Kidney tubule cell (primary cell): ENCODE measurements around the gene CREB3L1.
A peak's percentile ranks its signal among the peaks of the same experiment; 100 is the strongest.
"Not testable (repeated sequence)": the region's sequence is repeated elsewhere in the genome, so short reads cannot be mapped to it uniquely, and the experiment has no call there.

Source experiments
- DNase-seq: peaks from one replicate; pipeline ENCODE4 v3.0.0-alpha.2; 2018; ENCODE audit warnings: low spot score

The CREB3L1 gene

GRCh38 chr11:46296059-46296527 lies 18.6 kb downstream of the CREB3L1 start:
- no peak for DNase-seq

GRCh38 chr11:46296528-46297448 lies 19.3 kb downstream of the CREB3L1 start:
- peak; percentile 46 for DNase-seq

- peak; percentile 51 for DNase-seq
Measured at GRCh38 chr11:46298699-46299433, 21.4 kb downstream of the CREB3L1 start.

GRCh38 chr11:46299451-46299961 lies 22.0 kb downstream of the CREB3L1 start:
- no peak for DNase-seq

- no peak for DNase-seq
Measured at GRCh38 chr11:46300270-46300669, 22.8 kb downstream of the CREB3L1 start.

- DNase-seq: no peak
Measured at GRCh38 chr11:46302866-46303265, 25.4 kb downstream of the CREB3L1 start.

GRCh38 chr11:46304036-46304435 lies 26.6 kb downstream of the CREB3L1 start:
- DNase-seq: not testable (repeated sequence)

GRCh38 chr11:46304605-46305179 lies 27.2 kb downstream of the CREB3L1 start:
- DNase-seq: no peak

- no peak for DNase-seq
Measured at GRCh38 chr11:46305295-46305694, 27.8 kb downstream of the CREB3L1 start.

GRCh38 chr11:46306296-46306853 lies 28.9 kb downstream of the CREB3L1 start:
- DNase-seq: no peak

- DNase-seq: no peak
Measured at GRCh38 chr11:46307369-46307768, 29.9 kb downstream of the CREB3L1 start.

GRCh38 chr11:46307785-46308341 lies 30.4 kb downstream of the CREB3L1 start:
- DNase-seq: no peak

GRCh38 chr11:46308631-46309419 lies 31.4 kb downstream of the CREB3L1 start:
- DNase-seq: peak; percentile 74

- peak; percentile 75 for DNase-seq
Measured at GRCh38 chr11:46309814-46310259, 32.4 kb downstream of the CREB3L1 start.

- DNase-seq: peak; percentile 75
Measured at GRCh38 chr11:46315033-46315738, 37.7 kb downstream of the CREB3L1 start.

GRCh38 chr11:46315783-46316563 lies 38.5 kb downstream of the CREB3L1 start:
- DNase-seq: no peak

- no peak for DNase-seq
Measured at GRCh38 chr11:46319074-46319453, 41.6 kb downstream of the CREB3L1 start.

- DNase-seq: no peak
Measured at GRCh38 chr11:46321757-46322156, 44.3 kb downstream of the CREB3L1 start.

GRCh38 chr11:46322759-46323158 lies 45.3 kb downstream of the CREB3L1 start:
- no peak for DNase-seq
